Astrocyte (in vitro differentiated cells and primary cell): ENCODE results near the gene TK2.

Experiments
- EZH2 ChIP-seq: IDR thresholded peaks from 2 replicates; pipeline ENCODE4 v1.6.1; 2012; ENCODE audit warnings: mild to moderate bottlenecking, low read length, inconsistent platforms; ENCODE audit not compliant: insufficient read depth
- TF ChIP-seq, protein P1 (sequence below): IDR thresholded peaks from 2 replicates; pipeline ENCODE4 v1.5.1; 2011; ENCODE audit warnings: low read depth, mild to moderate bottlenecking, inconsistent platforms, low read length, moderate library complexity; ENCODE audit not compliant: insufficient read depth

- TF ChIP-seq, protein P1, sequence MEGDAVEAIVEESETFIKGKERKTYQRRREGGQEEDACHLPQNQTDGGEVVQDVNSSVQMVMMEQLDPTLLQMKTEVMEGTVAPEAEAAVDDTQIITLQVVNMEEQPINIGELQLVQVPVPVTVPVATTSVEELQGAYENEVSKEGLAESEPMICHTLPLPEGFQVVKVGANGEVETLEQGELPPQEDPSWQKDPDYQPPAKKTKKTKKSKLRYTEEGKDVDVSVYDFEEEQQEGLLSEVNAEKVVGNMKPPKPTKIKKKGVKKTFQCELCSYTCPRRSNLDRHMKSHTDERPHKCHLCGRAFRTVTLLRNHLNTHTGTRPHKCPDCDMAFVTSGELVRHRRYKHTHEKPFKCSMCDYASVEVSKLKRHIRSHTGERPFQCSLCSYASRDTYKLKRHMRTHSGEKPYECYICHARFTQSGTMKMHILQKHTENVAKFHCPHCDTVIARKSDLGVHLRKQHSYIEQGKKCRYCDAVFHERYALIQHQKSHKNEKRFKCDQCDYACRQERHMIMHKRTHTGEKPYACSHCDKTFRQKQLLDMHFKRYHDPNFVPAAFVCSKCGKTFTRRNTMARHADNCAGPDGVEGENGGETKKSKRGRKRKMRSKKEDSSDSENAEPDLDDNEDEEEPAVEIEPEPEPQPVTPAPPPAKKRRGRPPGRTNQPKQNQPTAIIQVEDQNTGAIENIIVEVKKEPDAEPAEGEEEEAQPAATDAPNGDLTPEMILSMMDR, result no peak
- no peak for TF ChIP-seq EZH2
These were observed 78.1 kb downstream of the TK2 start for GRCh38 chr16:66471716-66472393.
